Smooth muscle cell (in vitro differentiated cells): Measurements from ENCODE around the gene BMPR2. TPM values are rescaled to one million over a fixed set of nuclear protein-coding genes. Genes with fewer than 3 reads are reported as not detected.
"Not testable (repeated sequence)": the region's sequence is repeated elsewhere in the genome, so short reads cannot be mapped to it uniquely, and the experiment has no call there.

ENCODE experiments used
- DNase-seq: peaks from one replicate; lab custom pipeline; 2025; ENCODE audit not compliant: unreplicated experiment; lab: John Stamatoyannopoulos, UW
- H2AFZ ChIP-seq: fragments of 200-600 bp; sonication (generic); 2 replicates; pipeline ENCODE4 v1.6.0; 2016; ENCODE audit warnings: antibody characterized with exemption, low read depth, mild to moderate bottlenecking
- H3F3A ChIP-seq: fragments of 200-600 bp; sonication (generic); 2 replicates; pipeline ENCODE4 v1.6.0; 2017; ENCODE audit warnings: antibody characterized with exemption, low read depth
- H3K27ac ChIP-seq: fragments of 200-600 bp; sonication (generic); 2 replicates; pipeline ENCODE4 v1.5.1; 2016; ENCODE audit warnings: low read depth, mild to moderate bottlenecking
- H3K27me3 ChIP-seq: fragments of 200-600 bp; sonication (generic); 2 replicates; pipeline ENCODE4 v1.6.1; 2016; ENCODE audit warnings: low read depth, mild to moderate bottlenecking
- H3K36me3 ChIP-seq: fragments of 200-600 bp; sonication (generic); 2 replicates; pipeline ENCODE4 v1.5.1; 2016; ENCODE audit warnings: low read depth
- H3K4me1 ChIP-seq: fragments of 200-600 bp; sonication (generic); 2 replicates; pipeline ENCODE4 v1.5.1; 2016; ENCODE audit warnings: low read depth
- H3K4me2 ChIP-seq: fragments of 200-600 bp; sonication (generic); 2 replicates; pipeline ENCODE4 v1.6.0; 2016; ENCODE audit warnings: mild to moderate bottlenecking
- H3K4me3 ChIP-seq: fragments of 200-600 bp; sonication (generic); 2 replicates; pipeline ENCODE4 v1.5.1; 2016; ENCODE audit warnings: mild to moderate bottlenecking
- H3K79me2 ChIP-seq: fragments of 200-600 bp; sonication (generic); 2 replicates; pipeline ENCODE4 v1.6.0; 2016; ENCODE audit warnings: low read depth, mild to moderate bottlenecking
- H3K9ac ChIP-seq: fragments of 200-600 bp; sonication (generic); 2 replicates; pipeline ENCODE4 v1.6.0; 2016; ENCODE audit warnings: low read depth
- H3K9me3 ChIP-seq: fragments of 200-600 bp; sonication (generic); replicated peaks from 2 replicates; pipeline ENCODE4 v1.5.1; 2016; ENCODE audit warnings: low read depth
- H4K20me1 ChIP-seq: fragments of 200-600 bp; sonication (generic); 2 replicates; pipeline ENCODE4 v1.6.0; 2016; ENCODE audit warnings: low read depth
- CTCF ChIP-seq: fragments of 200-600 bp; sonication (generic); IDR thresholded peaks from 2 replicates; pipeline ENCODE4 v1.5.1; 2017; ENCODE audit warnings: borderline replicate concordance, mild to moderate bottlenecking, antibody characterized with exemption; ENCODE audit not compliant: insufficient read depth, poor library complexity, severe bottlenecking
- WGBS: methylation state at CpG from one replicate; pipeline ENCODE4 v1.1.7; 2016; ENCODE audit warnings: low lambda C conversion rate; 5-methylcytosine and 5-hydroxymethylcytosine counted together
- polyA plus RNA-seq: library from polyadenylated mRNA; unstranded; fragments of >200 nt; fragmentation: Nextera tagmentation; extraction: Ambion mirVana; gene quantifications from 2 replicates; pipeline ENCODE4 v1.2.1, GENCODE V29; 2016
- total RNA-seq: library from RNA; depleted of rRNA; stranded (reverse); fragments of >200 nt; gene quantifications from 2 replicates; pipeline ENCODE4 v1.2.3, GENCODE V29; 2014

BMPR2 gene
- total and polyA plus RNA-seq, 2 experiments from 2014 or later = 21.5 to 70.9 TPM

DNA sequence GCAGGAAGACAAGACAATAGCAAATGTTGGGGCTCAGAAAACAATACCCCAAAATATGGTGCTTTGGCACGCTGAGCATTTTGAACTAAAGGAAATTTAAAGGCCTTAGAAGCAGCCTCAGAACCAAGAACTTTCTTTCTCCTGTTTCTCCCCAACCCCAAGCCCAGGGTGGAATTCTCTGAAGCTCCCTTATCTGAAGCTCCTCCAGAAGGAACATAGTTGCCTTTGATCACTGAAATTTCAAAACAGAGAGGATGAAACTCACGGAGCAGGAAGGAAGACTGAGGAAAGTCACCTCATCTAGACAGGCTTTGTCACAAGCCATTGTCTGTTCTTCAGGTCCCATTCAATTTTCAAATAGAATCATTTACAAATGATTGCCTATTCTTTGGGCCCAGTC lies 15.5 kb upstream of the BMPR2 start:
- Histone ChIP-seq H3K4me3 (no peak overlapping the region), H3K79me2 (no peaks in the 10 kb centered on the region), H3K27me3 (no peaks in the 10 kb centered on the region), H2AFZ (no peak overlapping the region), H3K4me1 (no peaks in the 10 kb centered on the region), H3K9me3 (no peaks in the 10 kb centered on the region), H3K9ac (no peak overlapping the region), H3K27ac (no peak overlapping the region), H3K4me2 (no peak overlapping the region), H4K20me1 (no peaks in the 10 kb centered on the region), H3K36me3 (no peaks in the 10 kb centered on the region), H3F3A (no peaks in the 10 kb centered on the region)
- WGBS = 70% methylated on average over 2 of the region's 2 CpGs
- TF ChIP-seq CTCF = no peak
- DNase-seq = no peak

DNA sequence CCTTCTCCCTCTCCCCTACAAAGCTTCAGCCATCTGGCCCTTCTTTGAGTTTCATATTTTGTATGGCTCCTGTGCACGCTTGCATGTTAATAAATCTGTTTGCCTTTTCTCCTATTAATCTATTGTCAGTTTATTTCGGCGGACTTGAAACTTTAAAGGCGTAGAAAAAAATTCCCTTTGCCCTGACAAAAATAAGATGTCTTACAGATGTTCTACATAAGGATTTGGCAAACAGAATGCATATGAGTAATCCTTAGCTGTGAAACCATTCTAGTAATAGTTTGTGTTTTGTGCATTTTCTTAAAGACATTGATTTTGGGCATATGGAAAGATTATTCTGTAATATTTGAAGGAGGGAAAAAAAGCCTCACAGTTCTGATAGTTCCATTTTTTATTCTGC lies 15.0 kb upstream of the BMPR2 start:
- H3K4me2 ChIP-seq = no peak overlapping the region
- H4K20me1 ChIP-seq = no peaks in the 10 kb centered on the region
- H3K9me3 ChIP-seq = no peaks in the 10 kb centered on the region
- no peak overlapping the region for H3K4me3 ChIP-seq
- H3K27ac ChIP-seq = peak overlapping the region; percentile 86
- no peaks in the 10 kb centered on the region for H3F3A ChIP-seq
- no peaks in the 10 kb centered on the region for H3K27me3 ChIP-seq
- no peak overlapping the region for H3K9ac ChIP-seq
- no peak for DNase-seq
- H3K4me1 ChIP-seq = no peaks in the 10 kb centered on the region
- H3K36me3 ChIP-seq = no peaks in the 10 kb centered on the region
- H3K79me2 ChIP-seq = no peaks in the 10 kb centered on the region
- no peak for TF ChIP-seq CTCF
- WGBS = 95% methylated on average over 4 of the region's 4 CpGs
- H2AFZ ChIP-seq = no peak overlapping the region

GRCh38 chr2:202373490-202373889 lies 2.6 kb upstream of the BMPR2 start:
- peak overlapping the region; percentile 92 for H3K4me2 ChIP-seq
- no peak overlapping the region for H3K9ac ChIP-seq
- H3K79me2 ChIP-seq = peaks cover 20% of the 10 kb centered on the region
- no peaks in the 10 kb centered on the region for H3K27me3 ChIP-seq
- H2AFZ ChIP-seq = no peak overlapping the region
- no peaks in the 10 kb centered on the region for H3K36me3 ChIP-seq
- TF ChIP-seq CTCF = no peak
- H3K4me3 ChIP-seq = peak overlapping the region; percentile 99
- WGBS = 17% methylated on average over 7 of the region's 7 CpGs
- peaks cover 8% of the 10 kb centered on the region for H3K4me1 ChIP-seq
- H3K9me3 ChIP-seq = no peaks in the 10 kb centered on the region
- peaks cover 19% of the 10 kb centered on the region for H4K20me1 ChIP-seq
- H3F3A ChIP-seq = peaks cover 31% of the 10 kb centered on the region
- DNase-seq = peak; percentile 16
- peak overlapping the region; percentile 99 for H3K27ac ChIP-seq

DNA sequence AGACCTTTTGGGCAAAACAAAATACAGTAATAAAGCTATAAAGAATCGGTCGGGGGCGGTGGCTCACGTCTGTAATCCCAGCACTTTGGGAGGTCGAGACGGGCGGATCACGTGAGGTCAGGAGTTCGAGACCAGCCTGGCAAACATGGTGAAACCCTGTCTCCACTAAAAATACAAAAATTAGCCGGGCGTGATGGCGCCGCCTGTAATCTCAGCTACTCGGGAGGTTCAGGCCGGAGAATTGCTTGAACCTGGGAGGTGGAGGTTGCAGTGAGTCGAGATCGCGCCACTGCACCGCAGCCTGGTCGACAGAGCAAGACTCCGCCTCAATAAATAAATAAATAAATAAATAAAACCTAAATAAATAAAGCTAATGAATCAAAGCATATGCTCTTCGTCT lies 1.7 kb upstream of the BMPR2 start:
- peak overlapping the region; percentile 92 for H3K4me2 ChIP-seq
- WGBS = 51% methylated on average over 22 of the region's 22 CpGs
- not testable (repeated sequence) for H3K36me3 ChIP-seq, H3K9me3 ChIP-seq, H3K27me3 ChIP-seq, H2AFZ ChIP-seq, DNase-seq
- H3K4me1 ChIP-seq = peaks cover 15% of the 10 kb centered on the region
- H3K79me2 ChIP-seq = peaks cover 29% of the 10 kb centered on the region
- H3K4me3 ChIP-seq = peak overlapping the region; percentile 99
- peak overlapping the region; percentile 99 for H3K27ac ChIP-seq
- H3K9ac ChIP-seq = peak overlapping the region; percentile 85
- peaks cover 31% of the 10 kb centered on the region for H3F3A ChIP-seq
- peaks cover 28% of the 10 kb centered on the region for H4K20me1 ChIP-seq
